ACC112 (cell line): ENCODE data around the gene SEMA4D.

ENCODE experiments used
- H2AFZ ChIP-seq: fragments of 200-600 bp; sonication (generic); one replicate; pipeline ENCODE4 v1.6.0; 2017; ENCODE audit warnings: antibody characterized with exemption, low read length; ENCODE audit not compliant: unreplicated experiment
- H3K27ac ChIP-seq: fragments of 200-600 bp; sonication (generic); 2 replicates; pipeline ENCODE4 v1.5.1; 2014; ENCODE audit warnings: low read depth, mild to moderate bottlenecking, antibody characterized with exemption, low read length, moderate library complexity
- H3K27me3 ChIP-seq: fragments of 200-600 bp; sonication (generic); 2 replicates; pipeline ENCODE4 v1.6.1; 2014; ENCODE audit warnings: mild to moderate bottlenecking, antibody characterized with exemption, low read length, moderate library complexity, mixed read lengths; ENCODE audit not compliant: insufficient read depth
- H3K36me3 ChIP-seq: fragments of 200-600 bp; sonication (generic); 2 replicates; pipeline ENCODE4 v1.6.1; 2016; ENCODE audit warnings: mild to moderate bottlenecking, antibody characterized with exemption, low read length, moderate library complexity, mixed read lengths; ENCODE audit not compliant: insufficient read depth
- H3K4me1 ChIP-seq: fragments of 200-600 bp; sonication (generic); one replicate; pipeline ENCODE4 v1.6.1; 2016; ENCODE audit warnings: low read length, mixed read lengths; ENCODE audit not compliant: insufficient read depth, unreplicated experiment, control insufficient read depth
- H3K4me3 ChIP-seq: fragments of 200-600 bp; sonication (generic); 2 replicates; pipeline ENCODE4 v1.5.1; 2014; ENCODE audit warnings: mild to moderate bottlenecking, low read depth, low read length
- H3K79me2 ChIP-seq: fragments of 200-600 bp; sonication (generic); one replicate; pipeline ENCODE4 v1.6.0; 2016; ENCODE audit warnings: low read length; ENCODE audit not compliant: control insufficient read depth, unreplicated experiment, insufficient read depth

The SEMA4D gene

GRCh38 chr9:89384783-89385182 is 113.1 kb downstream of the SEMA4D start:
- Histone ChIP-seq H2AFZ (no peak overlapping the region), H3K79me2 (no peaks in the 10 kb centered on the region), H3K4me3 (no peak overlapping the region), H3K27me3 (no peaks in the 10 kb centered on the region), H3K27ac (no peak overlapping the region), H3K4me1 (peaks cover 7% of the 10 kb centered on the region), H3K36me3 (no peaks in the 10 kb centered on the region)

GRCh38 chr9:89383721-89384300 is 114.1 kb downstream of the SEMA4D start:
- no peaks in the 10 kb centered on the region for H3K27me3 ChIP-seq

GRCh38 chr9:89383030-89383720 is 114.7 kb downstream of the SEMA4D start:
- Histone ChIP-seq H3K27ac (no peak overlapping the region), H3K27me3 (no peaks in the 10 kb centered on the region), H3K4me1 (peaks cover 6% of the 10 kb centered on the region), H2AFZ (no peak overlapping the region), H3K36me3 (no peaks in the 10 kb centered on the region), H3K79me2 (no peaks in the 10 kb centered on the region), H3K4me3 (no peak overlapping the region)

More at GRCh38 chr9:89383721-89384300, 114.1 kb downstream of the SEMA4D start:
- Histone ChIP-seq H3K4me3 (no peak overlapping the region), H3K36me3 (no peaks in the 10 kb centered on the region), H3K27ac (no peak overlapping the region), H3K79me2 (no peaks in the 10 kb centered on the region), H2AFZ (no peak overlapping the region), H3K4me1 (peaks cover 7% of the 10 kb centered on the region)

GRCh38 chr9:89382026-89382986 is 115.6 kb downstream of the SEMA4D start:
- Histone ChIP-seq H3K27ac (no peak overlapping the region), H2AFZ (no peak overlapping the region), H3K27me3 (peaks cover 3% of the 10 kb centered on the region; the same call in 1 of the 2 replicates), H3K4me1 (no peaks in the 10 kb centered on the region), H3K36me3 (no peaks in the 10 kb centered on the region), H3K4me3 (no peak overlapping the region), H3K79me2 (no peaks in the 10 kb centered on the region)

- no peaks in the 10 kb centered on the region for H3K79me2 ChIP-seq
- no peaks in the 10 kb centered on the region for H3K4me1 ChIP-seq
- no peak overlapping the region for H2AFZ ChIP-seq
- no peak overlapping the region for H3K27ac ChIP-seq
- H3K4me3 ChIP-seq, result no peak overlapping the region
- no peaks in the 10 kb centered on the region for H3K36me3 ChIP-seq
- H3K27me3 ChIP-seq, result peaks cover 3% of the 10 kb centered on the region; the same call in 1 of the 2 replicates
These were observed 116.7 kb downstream of the SEMA4D start for GRCh38 chr9:89381308-89381609.

GRCh38 chr9:89380437-89381307 is 117.2 kb downstream of the SEMA4D start:
- no peaks in the 10 kb centered on the region for H3K79me2 ChIP-seq
- H3K4me1 ChIP-seq, result no peaks in the 10 kb centered on the region
- H3K4me3 ChIP-seq, result no peak overlapping the region
- H2AFZ ChIP-seq, result no peak overlapping the region
- H3K27me3 ChIP-seq, result peaks cover 3% of the 10 kb centered on the region; the same call in 1 of the 2 replicates
- H3K36me3 ChIP-seq, result no peaks in the 10 kb centered on the region
- H3K27ac ChIP-seq, result no peak overlapping the region

- H2AFZ ChIP-seq, result no peak overlapping the region
- no peaks in the 10 kb centered on the region for H3K36me3 ChIP-seq
- no peak overlapping the region for H3K27ac ChIP-seq
- no peaks in the 10 kb centered on the region for H3K79me2 ChIP-seq
- H3K27me3 ChIP-seq, result peaks cover 3% of the 10 kb centered on the region; the same call in 1 of the 2 replicates
- no peaks in the 10 kb centered on the region for H3K4me1 ChIP-seq
- no peak overlapping the region for H3K4me3 ChIP-seq
These were observed 118.3 kb downstream of the SEMA4D start for GRCh38 chr9:89379508-89380115.

GRCh38 chr9:89379031-89379430 is 118.9 kb downstream of the SEMA4D start:
- Histone ChIP-seq H3K27ac (no peak overlapping the region), H2AFZ (no peak overlapping the region), H3K27me3 (peaks cover 3% of the 10 kb centered on the region; the same call in 1 of the 2 replicates), H3K79me2 (no peaks in the 10 kb centered on the region), H3K36me3 (no peaks in the 10 kb centered on the region), H3K4me1 (no peaks in the 10 kb centered on the region), H3K4me3 (no peak overlapping the region)

- Histone ChIP-seq H2AFZ (no peak overlapping the region), H3K27ac (no peak overlapping the region), H3K27me3 (peaks cover 3% of the 10 kb centered on the region; the same call in 1 of the 2 replicates), H3K36me3 (no peaks in the 10 kb centered on the region), H3K79me2 (no peaks in the 10 kb centered on the region), H3K4me1 (no peaks in the 10 kb centered on the region), H3K4me3 (no peak overlapping the region)
These were observed 119.4 kb downstream of the SEMA4D start for GRCh38 chr9:89378541-89378940.
